NB4 (cell line): ENCODE results near the gene TMOD1.
"Not testable (repeated sequence)": the region's sequence is repeated elsewhere in the genome, so short reads cannot be mapped to it uniquely, and the experiment has no call there.

Source experiments
- DNase-seq: peaks from one replicate; pipeline ENCODE4 v3.0.0; 2010; ENCODE audit warnings: low read depth
- H3K4me3 ChIP-seq: one replicate; pipeline ENCODE4 v1.5.1; 2011; ENCODE audit warnings: mild to moderate bottlenecking, low read depth, low read length, moderate library complexity
- CTCF ChIP-seq: IDR thresholded peaks from one replicate; pipeline ENCODE4 v1.5.1; 2012; ENCODE audit warnings: low read depth, low read length
- MAX ChIP-seq: IDR thresholded peaks from 2 replicates; pipeline ENCODE4 v1.6.1; 2011; ENCODE audit warnings: low read depth, low read length
- MYC ChIP-seq: IDR thresholded peaks from 2 replicates; pipeline ENCODE4 v1.6.1; 2011; ENCODE audit warnings: low read depth, low read length
- POLR2A ChIP-seq: IDR thresholded peaks from 2 replicates; pipeline ENCODE4 v1.6.1; 2011; ENCODE audit warnings: mild to moderate bottlenecking; ENCODE audit not compliant: insufficient read length; ENCODE audit errors: extremely low read depth

The TMOD1 gene

DNA sequence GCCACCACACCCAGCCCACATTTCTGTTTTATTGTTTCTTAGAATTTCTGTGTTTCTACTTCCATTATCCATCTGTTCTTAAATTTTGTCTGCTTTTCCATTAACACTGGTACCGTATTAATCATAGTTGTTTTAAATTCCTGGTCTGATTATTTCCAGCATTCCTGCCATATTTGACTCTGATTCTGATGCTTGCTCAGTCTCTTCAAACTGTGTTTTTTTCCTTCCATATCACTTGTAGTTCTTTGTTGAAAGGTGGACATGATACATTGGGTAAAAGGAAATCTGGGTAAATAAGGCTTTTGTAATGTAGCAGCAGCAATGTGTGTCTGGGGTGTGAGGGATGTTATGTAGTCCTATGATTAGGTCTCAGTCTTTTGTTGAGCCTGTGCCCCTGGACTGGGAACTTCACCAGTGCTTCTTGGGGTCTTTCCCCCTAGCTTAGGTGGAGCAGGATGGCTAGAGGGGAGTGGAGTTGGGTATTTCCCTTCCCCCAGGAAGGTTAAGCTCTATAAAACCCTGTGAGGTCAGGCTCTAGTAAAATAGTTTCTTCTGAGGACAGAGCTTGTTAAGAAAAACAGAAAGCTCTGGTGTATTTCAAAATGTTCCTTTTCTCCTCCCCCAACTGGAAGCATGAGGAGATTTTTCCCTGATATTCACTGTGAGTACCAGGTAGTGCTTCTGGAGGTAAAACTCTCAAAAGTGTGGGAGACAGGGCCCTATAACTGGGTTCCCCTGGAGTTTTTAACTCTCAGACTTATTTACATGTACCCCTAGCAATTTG lies 10.1 kb upstream of the TMOD1 start:
- no peak for TF ChIP-seq CTCF
- TF ChIP-seq MAX = no peak
- TF ChIP-seq POLR2A = no peak
- no peak for TF ChIP-seq MYC
- no peak for DNase-seq

GRCh38 chr9:97497558-97498375 lies 3.7 kb upstream of the TMOD1 start:
- DNase-seq, H3K4me3 ChIP-seq: not testable (repeated sequence)

More for the DNA sequence above, 10.1 kb upstream of the TMOD1 start:
- no peak overlapping the region for H3K4me3 ChIP-seq

DNA sequence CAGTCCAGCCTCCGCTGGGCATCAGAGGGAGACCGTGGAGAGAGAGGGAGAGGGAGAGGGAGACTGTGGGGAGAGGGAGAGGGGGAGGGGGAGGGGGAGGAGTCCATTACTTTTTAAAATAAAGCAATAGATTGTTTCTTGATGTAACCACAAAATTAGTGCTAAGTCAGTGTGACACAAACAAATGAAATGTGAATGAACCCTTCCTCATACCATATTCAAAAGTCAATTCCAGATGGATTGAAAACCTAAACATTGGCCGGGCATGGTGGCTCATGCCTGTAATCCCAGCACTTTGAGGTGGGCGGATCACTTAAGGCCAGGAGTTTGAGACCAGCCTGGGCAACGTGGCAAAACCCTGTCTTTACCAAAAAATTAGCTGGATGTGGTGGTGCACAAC lies 2.6 kb upstream of the TMOD1 start:
- not testable (repeated sequence) for DNase-seq, H3K4me3 ChIP-seq

GRCh38 chr9:97500263-97500662 lies 1.2 kb upstream of the TMOD1 start:
- TF ChIP-seq MAX (no peak), CTCF (no peak), MYC (no peak), POLR2A (no peak)
- H3K4me3 ChIP-seq = no peak overlapping the region
- DNase-seq = no peak

GRCh38 chr9:97500765-97501176 lies 695 bp upstream of the TMOD1 start:
- no peak overlapping the region for H3K4me3 ChIP-seq
- no peak for DNase-seq
- no peak for TF ChIP-seq CTCF
- no peak for TF ChIP-seq MAX
- TF ChIP-seq MYC = no peak

GRCh38 chr9:97501972-97502221 lies 431 bp downstream of the TMOD1 start:
- no peak for DNase-seq
- TF ChIP-seq MAX (no peak), MYC (no peak), CTCF (no peak), POLR2A (no peak)

More at GRCh38 chr9:97501972-97502221, 431 bp downstream of the TMOD1 start:
- H3K4me3 ChIP-seq = no peak overlapping the region
